GM13977 (cell line): ENCODE data around the gene PROB1.

Source experiments
- DNase-seq: peaks from one replicate; pipeline ENCODE4 v3.0.0; 2012; ENCODE audit warnings: low spot score
- in situ Hi-C: fragments of 300-500 bp; cut with MboI; formaldehyde crosslinking; loops from one replicate; pipeline ENCODE4 v1.12.0; 2022; ENCODE audit warnings: low sequenced_read_pairs, low pct_unique_long_range_greater_than_20kb, mixed read lengths, inconsistent platforms; ENCODE audit not compliant: unreplicated experiment
- TF ChIP-seq, protein P1 (sequence below): IDR thresholded peaks from 2 replicates; pipeline ENCODE4 v1.5.1; 2012; ENCODE audit warnings: mild to moderate bottlenecking, control low read depth; ENCODE audit not compliant: insufficient read depth; ENCODE audit errors: extremely low read depth, missing control alignments

PROB1 gene

DNA sequence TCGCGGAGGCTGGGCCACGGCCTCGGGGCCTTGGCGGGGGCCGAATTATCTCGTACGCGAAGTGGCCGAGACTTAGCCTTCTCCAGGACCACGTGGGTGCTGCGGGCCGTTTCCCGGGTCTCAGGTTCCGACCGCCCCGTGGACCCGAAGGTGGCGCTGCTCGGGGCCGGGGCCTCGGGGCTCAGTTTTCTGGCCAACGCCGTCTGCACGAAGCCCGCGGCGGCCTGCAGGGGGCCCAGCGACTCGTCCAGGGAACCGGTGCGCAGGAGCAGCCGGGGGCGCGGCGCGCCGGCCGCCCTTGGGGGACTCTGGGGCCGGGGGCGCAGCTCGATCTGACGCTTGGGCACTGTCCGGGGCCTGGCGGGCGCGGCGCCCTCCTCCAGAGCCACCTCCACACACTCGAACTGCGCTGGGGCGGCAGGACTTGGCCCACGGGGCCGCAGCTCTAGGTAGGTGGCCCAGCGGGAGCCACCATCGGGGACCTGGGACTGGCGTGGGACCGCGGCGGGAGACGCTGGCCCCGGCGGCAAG lies 716 bp downstream of the PROB1 start:
- peak; percentile 86 for DNase-seq
- TF ChIP-seq, protein P1, sequence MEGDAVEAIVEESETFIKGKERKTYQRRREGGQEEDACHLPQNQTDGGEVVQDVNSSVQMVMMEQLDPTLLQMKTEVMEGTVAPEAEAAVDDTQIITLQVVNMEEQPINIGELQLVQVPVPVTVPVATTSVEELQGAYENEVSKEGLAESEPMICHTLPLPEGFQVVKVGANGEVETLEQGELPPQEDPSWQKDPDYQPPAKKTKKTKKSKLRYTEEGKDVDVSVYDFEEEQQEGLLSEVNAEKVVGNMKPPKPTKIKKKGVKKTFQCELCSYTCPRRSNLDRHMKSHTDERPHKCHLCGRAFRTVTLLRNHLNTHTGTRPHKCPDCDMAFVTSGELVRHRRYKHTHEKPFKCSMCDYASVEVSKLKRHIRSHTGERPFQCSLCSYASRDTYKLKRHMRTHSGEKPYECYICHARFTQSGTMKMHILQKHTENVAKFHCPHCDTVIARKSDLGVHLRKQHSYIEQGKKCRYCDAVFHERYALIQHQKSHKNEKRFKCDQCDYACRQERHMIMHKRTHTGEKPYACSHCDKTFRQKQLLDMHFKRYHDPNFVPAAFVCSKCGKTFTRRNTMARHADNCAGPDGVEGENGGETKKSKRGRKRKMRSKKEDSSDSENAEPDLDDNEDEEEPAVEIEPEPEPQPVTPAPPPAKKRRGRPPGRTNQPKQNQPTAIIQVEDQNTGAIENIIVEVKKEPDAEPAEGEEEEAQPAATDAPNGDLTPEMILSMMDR = peak; percentile 78
- in situ Hi-C loops = no loop called here

DNA sequence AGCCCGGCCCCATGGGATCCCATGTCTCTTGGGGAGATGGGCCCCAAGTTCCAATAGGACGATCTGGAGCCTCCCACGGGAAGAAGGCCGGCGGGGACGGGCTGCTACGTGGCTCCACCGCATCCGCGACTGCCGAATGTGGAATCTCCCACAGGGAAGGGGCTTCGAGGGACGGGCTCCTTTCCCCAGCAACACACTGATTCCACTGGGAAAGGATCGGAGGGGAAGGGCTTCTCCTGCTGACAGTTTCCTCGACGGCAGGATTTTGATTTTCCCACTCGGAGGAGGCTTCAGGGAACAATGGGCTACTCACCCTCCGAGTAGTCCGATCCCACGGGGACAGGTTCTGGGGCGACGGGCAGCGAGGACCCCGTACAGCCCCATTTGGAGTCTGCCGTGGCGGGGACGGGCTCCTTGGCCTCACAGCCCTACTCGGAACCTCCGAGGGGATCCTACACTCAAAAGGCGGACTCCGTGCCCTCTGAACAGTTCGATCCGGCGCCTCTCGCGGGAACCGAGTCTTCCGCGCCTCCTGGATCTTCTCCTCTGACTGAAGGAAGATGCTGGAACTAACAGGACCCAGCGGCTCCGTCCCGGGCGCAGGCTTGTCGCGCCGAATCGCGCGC lies 1.3 kb downstream of the PROB1 start:
- DNase-seq = peak; percentile 55
- in situ Hi-C loops = no loop called here
- TF ChIP-seq, protein P1 = no peak

DNA sequence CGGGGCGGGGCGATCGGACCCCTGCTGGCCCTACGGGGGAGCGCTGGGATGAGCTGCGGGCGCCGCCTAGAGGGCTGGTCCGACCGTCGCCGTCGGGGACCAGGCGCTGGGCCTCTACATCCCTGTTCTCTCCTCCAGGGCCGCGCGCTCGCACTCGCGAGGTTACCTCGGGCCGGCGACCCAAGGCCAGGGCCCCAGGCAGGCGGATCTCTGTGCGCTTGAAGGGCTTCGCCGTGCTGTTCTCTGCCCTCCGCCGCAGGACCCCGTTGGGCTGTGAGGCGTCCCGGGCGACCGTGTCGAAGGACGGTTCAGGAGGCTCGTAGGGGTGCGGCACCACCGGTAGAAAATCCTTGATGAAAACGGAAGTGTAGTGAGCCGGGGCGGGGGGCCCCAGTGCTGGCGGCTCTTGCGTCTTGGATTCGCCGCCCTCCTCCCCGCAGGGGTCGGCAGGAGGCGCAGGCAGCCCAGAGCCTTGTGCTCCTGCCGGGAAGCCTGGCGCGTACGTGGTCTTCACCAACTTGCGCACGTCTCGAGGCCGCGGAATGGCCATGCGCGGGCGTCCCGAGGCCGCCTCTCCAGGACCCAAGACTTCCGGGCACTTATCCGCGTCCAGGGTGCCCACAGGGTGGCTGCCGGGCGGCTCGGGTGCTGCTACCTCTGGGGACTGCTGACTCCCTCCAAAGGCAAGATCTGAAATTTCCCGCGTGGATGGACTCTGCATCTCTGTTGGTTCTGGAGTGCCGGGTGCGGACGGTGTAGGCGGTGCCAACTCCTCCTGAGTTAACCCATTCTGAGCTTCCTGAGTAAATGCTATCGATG lies 2.0 kb downstream of the PROB1 start:
- DNase-seq = peak; percentile 96
- TF ChIP-seq, protein P1 = peak; percentile 92
- in situ Hi-C loops = no loop called here

DNA sequence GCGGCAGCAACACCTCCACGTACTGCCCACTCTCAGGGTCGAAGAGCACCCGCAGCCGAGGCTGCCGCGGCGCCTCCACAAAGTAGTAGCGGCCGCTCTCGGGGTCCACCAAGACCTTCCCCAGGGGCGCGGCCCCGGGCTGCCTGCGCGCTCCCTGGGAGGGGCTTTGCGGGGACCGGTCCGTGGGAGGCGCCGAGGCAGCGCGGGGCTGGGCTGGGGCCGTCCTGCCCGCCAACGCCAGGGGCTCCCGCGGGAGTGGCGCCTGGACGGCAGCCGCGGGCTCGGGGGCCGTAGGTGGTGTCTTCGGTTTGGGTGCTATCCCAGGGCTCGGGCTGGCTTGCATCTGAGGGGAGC lies 2.6 kb downstream of the PROB1 start:
- in situ Hi-C loops = no loop called here
- TF ChIP-seq, protein P1 = no peak
- DNase-seq = no peak

DNA sequence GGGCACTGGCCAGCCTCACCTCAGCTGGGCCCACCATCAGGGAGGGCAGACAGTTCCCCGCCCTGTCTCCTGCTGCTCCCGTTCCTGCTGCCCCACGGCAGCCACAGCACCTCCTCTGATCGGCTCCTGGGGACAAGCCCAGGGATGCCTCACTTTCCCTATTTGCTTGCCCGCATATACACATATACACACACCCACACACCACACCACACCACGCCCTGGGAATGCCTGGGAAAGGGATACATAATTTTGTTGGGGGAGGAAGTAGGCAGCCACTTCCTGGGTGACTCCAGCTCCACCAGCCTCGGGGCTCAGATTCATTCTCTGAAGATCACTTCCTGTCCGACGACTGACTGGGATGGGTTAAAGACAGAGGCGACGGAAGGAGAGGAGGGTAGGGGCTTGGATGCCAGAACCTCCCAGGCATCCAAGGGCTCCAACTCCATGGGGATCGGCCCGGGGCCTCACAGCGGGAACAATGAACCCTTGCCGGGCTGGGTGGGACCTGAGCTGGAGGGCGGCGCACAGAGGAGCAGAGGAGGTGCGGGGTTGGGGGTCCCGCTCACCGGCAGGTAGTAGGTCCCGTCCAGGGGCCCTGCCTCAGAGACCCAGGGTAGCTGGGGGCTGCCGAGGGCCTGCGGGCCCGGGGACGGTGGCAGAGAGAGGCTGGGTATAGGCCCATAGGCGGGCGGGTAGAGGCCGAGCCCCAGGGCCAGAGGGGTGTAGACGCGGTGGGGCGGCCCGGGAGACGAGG lies 3.2 kb downstream of the PROB1 start:
- DNase-seq = peak; percentile 64
- TF ChIP-seq, protein P1 = no peak
- in situ Hi-C loops = no loop called here
